GM21717 (cell line): ENCODE measurements around the gene GALNT6.
"Not testable (repeated sequence)": the region's sequence is repeated elsewhere in the genome, so short reads cannot be mapped to it uniquely, and the experiment has no call there.

Source experiments
- ATAC-seq: cut with Tn5 transposase; IDR thresholded peaks from one replicate; pipeline ENCODE4 v1.9.1; 2021; ENCODE audit warnings: mild to moderate bottlenecking, moderate library complexity; ENCODE audit not compliant: unreplicated experiment

The GALNT6 gene

DNA sequence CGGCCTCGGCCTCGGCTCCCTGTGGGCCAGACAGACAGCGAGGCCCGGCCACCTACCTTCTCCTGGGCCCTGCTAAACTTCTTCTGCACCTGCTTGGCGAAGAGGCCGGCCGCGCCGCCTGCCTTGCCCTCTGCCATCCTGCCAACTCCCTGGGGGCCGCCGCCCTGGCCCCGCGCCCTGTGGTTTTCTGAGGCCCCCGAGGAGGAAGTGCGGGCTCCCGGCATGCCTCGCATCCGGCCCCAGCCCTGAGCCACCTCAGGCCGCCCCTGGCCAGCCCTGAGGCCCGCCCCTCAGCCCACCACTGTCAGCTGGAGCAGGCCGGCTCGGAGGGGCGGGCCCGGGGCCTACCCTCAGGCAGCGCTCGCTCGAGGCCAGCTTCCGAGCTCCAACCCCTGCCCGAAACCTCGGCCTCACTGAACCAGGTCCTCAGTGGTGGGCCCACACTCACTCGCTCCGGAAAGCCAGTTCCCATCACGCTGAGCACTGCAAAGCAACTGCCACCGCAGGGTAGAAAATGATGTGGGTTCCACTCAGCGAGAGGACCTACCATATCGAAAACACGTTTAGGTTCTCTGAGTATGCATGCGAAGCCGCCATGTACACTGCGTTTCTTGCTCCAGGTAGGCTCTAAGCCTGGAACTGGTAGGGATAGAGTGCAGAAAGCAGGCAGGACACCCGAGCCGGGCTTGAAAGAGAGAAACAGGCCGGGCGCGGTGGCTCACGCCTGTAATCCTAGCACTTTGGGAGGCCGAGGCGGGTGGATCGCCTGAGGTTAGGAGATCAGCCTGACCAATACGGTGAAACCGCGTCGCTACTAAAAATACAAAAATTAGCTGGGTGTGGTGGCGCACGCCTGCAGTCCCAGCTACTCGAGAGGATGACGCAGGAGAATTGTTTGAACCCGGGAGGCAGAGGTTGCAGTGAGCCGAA, 67.0 kb downstream of the GALNT6 start, which contains the start of gene BIN2:
Gene BIN2, minus strand, starts transcription at position 209 of the 930 bp plus-strand sequence. Its CDS starts 72 bp downstream, at position 137.
- ATAC-seq, result peak; percentile 47

DNA sequence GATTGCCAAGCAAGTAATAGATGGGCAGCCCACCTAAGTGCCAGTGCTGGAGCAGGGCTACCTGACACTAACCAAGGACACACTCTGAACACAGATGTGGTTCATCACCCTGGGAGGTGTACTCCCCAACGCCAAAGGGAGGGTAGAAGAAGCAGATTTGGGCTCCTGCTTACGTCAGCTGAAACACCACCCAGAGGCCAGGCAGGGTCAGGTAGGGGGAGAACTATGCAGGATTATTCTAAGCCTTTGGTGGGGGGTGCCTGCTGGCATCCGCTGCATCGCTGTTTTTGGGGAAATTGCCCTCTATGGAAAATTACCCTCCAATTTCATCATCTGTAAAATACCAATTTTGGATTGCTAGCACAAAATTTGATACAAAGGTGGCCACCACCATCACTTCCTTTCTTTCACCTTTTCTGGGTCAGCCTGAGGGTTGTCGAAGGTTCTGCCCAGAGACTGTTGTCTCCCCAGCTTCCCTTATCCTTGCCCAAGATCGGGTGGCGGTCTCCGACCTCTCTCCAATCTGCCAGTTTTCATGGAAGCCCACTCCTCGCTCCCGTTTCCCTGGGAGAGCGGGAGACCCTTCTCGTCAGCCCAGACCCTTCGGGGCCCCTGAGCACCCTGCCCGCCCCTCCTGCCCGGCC, 67.8 kb downstream of the GALNT6 start:
- ATAC-seq, result peak; percentile 8

DNA sequence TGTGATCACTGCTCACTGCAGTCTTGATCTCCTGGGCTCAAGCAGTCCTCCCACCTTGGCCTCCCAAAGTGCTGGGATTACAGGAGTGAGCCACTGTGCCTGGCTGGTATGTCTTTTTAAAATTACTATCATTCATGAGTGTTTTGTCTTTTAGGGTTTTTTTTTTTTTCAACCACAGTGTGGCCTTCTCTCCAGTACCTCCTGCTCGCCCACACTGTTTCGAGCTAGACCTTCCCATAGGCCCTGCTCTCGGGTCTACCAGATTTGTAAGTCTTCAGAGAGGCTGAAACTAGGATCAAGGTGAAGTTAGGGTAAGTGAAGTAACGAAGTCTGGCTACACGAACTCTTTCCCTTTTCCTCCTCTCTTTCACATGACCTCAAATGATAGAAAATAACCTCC, 68.8 kb downstream of the GALNT6 start:
- ATAC-seq, result no peak

DNA sequence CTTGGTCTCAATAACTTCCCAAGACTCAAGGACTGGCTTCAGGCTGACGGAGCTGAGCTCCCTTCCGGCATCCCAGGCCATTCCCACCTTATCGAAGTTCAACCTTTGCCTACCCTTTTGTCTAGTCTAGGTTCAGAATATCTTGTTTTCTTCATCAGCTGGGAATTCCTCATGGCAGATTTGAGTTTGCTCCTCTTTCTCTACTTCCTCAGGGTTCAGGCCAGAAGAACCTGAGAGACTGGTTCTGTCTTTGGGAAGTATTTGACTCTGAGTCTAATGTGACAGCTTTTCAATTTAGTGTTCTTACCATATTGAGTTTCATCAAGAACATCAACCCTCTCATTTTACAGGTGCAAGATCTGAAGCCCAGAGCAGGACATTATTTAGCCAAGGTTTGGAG, 69.3 kb downstream of the GALNT6 start:
- no peak for ATAC-seq

DNA sequence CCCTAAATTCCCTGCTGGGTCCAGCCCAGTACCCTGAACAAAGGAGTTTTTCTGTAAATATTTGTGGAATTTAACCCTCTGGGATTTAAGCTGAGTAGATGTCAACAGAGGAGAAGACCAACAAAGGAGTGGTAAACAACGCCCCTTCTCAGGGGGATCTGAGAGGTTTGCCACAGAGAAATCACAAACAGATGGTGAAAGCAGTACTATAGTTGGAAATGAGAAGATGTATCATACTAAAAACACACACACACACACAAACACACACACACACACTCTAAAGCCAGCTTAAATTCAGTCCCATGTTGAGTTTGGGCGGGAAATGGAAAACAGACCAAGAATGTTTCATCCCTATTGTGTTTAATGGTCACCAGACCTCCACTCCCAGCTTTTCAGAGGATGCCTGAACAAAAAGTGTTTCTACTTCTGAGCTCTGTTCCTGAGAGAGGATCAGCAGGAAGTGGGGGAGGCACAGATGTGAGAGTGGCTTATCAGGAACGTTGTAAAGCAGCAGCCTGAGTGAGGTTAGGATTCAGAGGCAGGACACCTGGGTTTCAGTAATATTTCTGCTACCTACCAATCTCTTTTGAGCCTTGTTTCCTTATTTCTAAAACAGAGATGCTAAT, 70.4 kb downstream of the GALNT6 start:
- no peak for ATAC-seq

DNA sequence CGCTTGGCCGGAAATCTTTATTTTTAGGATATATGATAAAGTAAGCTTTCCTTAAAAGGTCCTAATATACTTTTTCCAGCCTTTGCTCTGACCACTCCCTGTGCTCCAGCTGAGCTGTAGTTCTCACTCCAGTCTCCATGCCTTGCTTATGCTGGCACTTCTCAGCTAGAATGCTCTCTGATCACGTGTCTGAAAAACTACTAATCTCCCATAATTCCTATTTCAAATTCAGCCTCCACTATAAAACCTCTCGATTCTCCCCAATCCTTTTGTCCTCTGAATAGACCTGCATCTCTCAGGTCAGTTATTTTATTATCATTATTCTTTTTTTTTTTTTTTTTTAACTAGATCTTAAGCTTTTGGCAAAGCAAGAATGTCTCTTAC, 70.9 kb downstream of the GALNT6 start:
- ATAC-seq, result no peak

DNA sequence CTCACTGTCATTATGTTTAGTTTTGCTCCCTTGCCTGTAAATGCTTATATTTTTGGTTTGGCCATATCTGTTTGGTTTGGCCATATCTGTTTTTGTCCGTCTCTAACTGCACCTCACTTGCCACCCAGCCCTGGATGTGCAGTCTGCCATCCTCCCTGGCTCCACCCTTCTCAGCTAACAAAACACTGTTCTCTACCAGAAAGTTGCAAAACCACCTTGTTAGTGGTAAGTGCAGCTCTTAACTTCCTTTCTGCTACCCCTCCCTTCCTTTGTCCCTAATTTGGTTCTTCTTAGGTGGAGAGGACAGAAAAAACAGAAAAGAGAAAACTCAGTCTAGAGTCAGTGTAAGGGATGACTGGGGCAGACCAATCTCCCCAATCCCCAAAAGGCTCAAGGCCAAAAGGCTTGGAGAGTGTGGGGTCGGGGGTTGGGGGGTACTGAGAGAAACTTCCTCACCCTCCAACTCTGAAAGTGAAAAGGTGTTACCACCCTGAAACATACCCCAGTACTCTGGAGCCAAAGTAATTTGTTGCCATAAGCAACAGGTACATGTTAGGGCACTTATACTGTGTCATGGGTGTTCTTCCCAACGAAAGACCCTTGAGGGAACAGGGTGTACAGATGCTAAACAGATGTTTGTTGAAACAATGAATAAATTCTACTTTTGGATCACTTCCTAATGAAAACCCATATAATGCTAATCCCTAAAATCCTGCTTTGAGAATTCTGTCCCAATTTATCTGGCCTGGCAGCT, 72.2 kb downstream of the GALNT6 start:
- ATAC-seq, result no peak

DNA sequence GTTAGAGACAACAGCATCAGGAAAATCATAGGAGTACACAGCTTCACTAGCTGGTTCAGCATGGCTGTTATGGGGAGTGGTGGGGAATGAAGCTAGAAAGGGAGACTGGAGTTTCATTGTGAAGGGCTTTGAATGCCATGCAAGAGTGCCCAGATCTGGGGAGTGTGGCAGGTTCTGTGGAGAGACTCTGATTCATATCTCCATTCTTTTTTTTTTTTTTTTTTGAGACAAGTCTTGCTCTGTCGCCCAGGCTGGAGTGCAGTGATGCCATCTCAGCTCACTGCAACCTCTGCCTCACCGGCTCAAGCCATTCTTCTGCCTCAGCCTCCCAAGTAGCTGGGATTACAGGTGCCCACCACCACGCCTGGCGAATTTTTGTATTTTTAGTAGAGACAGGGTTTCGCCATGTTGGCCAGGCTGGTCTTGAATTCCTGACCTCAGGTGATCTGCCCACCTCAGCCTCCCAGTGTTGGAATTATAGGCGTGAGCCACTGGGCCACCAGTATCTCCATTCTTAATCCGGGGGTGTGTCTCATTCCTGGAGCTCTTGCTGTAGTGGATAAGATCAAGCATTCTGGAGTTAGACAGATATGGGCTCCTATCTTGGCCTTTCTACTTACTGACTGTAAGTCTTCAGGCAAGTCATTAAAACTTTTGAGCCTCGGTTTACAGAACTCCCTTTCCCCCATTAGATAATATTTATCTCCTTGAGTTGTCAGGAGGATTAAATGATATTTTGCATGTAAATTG, 73.0 kb downstream of the GALNT6 start:
- ATAC-seq, result not testable (repeated sequence)

DNA sequence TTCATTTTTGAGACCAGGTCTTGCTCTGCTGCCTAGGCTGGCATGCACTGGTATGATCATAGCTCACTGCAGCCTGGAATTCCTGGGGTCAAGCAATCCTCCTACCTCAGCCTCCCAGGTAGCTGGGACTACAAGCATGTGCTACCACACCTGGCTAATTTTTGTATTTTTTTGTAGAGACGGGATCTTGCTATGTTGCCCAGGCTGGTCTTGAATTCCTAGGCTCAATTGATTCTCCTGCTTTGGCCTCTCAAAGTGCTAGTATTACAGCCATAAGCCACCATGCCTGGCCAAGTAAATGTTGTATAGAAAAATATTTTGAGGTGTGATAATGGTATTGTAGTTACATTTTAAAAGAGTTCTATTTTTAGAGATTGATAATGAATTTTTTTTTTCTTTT, 79.8 kb downstream of the GALNT6 start:
- no peak for ATAC-seq

DNA sequence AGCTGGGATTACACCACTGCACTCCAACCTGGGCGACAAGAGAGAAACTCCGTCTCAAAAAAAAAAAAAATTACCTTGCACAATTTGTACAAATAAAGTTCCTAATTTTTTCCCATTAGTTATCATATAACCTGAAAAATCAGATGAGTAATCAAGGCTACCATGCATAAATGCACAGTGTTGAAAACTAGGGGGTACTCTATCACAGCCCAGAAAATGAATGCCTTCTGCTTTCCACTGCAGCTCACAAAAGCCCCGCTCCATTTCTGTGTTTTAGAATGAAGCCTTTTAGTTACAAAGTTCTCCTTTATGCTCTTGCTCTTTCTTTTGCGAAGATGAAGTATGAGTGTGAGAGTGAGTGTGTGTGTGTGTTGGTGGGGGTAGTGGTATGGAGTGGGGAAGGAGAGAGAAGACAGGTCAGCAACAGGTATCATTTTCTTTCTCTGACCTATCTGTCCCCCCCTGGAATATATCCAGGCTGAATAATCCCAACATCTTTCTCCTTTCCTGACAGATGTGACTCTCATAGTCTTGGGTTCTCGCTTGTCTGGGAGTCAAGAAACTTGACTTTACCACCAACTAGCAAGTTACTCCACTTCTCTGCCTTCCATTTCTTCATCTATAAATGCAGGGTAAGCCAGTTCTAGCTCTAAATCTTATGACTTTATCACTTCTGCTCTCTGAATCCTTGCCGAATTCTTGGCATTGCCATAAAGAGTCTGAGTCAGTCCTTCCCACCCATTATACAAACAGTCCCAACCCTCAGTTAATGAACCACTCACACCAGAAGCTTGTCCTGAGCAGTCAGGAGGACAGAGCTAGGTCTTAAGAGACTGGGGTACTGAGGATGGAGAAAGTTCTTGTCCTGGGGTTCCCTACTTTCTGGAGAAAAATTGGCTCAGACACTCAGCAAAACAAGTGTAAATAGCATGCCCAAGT, 83.3 kb downstream of the GALNT6 start:
- no peak for ATAC-seq

DNA sequence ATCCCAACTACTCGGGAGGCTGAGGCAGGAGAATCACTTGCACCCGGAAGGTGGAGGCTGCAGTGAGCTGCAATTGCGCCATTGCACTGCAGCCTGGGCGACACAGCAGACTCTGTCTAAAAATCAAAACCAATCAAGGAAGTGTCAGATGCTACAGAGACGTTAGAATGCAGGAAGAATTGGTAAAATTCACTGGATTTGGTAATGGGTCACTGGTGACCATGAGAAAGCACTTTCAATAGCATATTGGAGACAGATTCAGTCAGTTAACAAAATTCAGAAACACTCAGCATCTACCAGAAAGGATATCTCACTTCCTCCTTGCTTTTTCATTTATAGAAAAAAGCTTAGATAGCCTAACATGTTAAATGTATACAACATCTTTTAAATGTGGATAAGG, 84.7 kb downstream of the GALNT6 start:
- no peak for ATAC-seq
